Hematopoietic multipotent progenitor cell treated with erythropoietin and hydrocortisone succinate and interleukin-3 and kit ligand, for 17 days (in vitro differentiated cells): ENCODE results near the gene HSD17B2.
"Not testable (repeated sequence)": the region's sequence is repeated elsewhere in the genome, so short reads cannot be mapped to it uniquely, and the experiment has no call there.

ENCODE experiments used
- DNase-seq: peaks from one replicate; pipeline ENCODE4 v3.0.0-alpha.2; 2015; ENCODE audit warnings: low spot score

HSD17B2 gene

DNA sequence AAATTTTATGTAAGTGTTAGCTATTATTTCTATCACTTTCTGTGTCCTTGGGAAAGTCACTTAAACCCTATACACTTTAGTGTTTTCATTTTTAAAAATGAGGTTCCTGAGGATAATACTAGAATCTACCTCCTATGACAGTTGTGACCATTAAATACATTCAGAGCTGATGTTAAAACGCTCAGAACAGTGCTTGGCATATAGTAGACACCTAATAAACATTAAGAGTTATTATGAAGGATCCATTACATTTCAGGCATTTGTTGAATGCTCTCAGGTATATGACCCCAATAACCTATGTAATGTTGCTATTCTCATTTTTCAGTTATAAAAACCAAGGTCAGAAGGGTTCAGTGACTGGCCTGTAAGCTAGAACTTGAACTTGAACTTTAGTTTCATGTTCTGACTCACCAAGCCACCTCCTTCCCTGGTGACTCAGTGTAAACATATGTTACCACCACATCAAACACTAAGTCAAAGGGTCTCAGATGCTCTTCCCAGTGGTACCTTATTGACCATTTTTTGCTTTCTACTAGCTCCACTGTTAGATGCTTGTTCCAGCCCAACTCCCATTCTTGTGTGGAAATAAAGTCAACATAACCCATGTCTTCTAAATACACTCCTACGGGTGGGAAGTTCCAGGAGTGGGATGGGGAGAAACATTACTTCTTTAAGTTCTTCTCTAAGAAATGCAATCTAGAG is 47.6 kb downstream of the HSD17B2 start:
- no peak for DNase-seq

DNA sequence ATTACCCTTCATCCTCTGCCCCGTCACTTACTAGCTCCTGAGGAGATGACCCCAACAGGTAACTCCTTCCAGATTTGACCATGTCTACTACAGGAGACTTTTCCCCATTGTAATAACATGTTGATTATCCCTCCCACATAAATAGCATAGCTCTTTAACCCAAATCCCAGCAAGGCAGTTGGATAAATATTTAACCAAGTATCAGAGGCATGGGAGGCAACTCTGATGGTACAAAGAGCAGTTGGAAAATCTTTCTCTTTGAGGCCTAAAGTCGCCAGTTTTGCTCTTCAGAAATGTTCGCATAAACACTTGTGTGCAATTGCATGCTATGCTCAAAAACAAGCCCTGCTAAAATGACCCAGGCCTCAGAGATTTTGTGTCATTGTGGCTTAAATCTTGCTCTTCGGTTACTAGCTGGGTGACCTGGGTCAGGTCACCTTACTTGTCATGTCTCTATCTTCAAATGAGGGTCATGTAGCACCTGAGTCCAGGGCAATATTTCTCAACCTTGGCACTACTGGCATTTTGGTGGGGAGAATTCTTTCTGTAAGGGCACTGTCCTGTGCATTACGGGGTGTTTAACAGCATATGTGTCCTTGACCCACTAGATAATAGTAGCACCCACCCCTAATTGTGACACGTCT is 48.8 kb downstream of the HSD17B2 start:
- no peak for DNase-seq

DNA sequence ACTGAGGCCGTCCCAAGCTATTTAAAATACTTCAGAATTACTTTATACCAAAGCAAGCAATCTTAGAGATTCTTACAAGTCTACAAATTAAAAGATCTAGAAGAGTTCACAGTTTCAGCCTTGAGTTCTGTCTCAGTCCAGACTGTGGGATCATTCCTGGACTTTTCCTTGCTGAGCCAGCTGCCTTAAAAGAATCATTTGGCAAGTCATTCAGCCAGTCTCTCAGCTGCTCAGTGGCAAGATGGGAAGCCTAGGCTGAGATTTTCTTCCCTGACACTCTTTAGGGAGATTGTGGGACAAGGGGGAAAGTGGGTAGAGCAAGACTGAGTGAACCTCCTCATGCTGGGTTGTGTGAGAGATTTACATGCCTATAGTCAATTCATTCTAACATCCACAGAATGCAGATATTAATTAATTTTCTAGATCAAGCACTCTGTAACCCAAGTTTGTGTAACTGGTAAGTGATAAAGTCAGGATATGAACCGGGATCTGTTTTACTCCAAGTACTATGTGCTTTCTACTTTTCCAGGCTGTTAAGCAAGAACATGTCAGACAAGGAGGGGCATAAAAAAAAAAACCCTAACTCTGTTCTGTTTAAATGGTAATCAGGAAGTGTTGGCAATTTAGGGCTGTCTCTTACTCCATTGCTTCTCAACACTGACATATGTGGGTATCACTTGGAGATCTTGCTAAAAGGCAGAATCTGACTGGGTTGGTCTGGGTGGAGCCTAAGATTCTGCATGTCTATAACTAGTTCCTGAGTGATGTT is 50.1 kb downstream of the HSD17B2 start:
- no peak for DNase-seq

DNA sequence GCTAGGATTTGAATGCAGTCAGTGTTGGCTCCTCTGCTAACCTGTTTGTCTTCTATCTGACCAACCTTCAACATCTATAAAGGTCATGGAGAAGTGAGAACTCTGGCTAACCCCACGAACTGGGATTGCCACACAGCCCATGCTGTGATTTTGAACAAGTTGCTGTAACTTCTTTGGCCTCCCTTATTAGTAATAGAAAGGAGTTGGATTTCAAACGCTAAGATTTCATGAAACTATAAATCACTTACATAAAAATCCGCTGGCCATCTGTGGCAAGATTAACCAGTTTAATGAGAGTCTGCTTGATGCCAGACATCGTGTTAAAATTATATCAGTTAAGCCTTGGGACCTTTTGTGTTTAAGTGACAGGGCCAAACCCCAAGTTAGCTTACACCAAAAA is 53.4 kb downstream of the HSD17B2 start:
- DNase-seq, result no peak

DNA sequence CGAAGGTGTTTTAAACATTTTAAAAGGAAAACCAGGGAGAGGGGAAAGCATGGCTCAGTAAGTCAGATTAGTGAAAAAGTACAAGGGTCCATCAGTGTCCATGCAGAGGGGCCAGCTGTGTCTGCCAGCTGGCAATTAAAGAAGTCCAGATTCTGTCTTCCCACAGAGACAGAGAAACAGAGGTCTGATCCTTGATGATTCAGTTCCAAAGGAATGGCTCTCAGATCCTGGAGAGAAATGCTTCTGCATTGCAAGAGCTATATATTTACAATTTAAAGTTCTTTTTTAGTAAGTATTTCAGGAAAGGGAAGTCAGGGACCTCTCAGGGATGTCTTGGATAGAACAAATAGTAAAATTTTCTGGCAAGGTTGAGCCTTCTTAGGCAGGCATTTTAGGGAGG is 56.2 kb downstream of the HSD17B2 start:
- DNase-seq, result no peak

DNA sequence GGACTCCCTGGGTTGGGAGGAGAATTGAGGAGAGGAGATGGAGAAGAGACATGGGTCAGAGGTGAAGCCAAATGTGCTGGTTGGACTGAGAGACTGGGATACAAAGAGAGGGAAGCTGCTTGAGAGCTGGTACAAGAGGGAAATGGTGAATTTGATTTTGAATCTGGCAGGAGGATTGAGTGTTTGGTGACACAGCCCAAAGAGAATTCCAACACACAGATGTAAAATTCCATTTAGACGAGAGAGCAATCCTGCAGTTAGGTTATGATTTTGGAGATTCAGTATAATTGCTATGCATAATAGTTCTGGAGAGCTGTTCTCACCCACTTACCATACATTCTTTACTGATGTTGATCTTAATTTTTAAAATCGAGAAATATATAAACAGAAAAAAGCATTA is 57.7 kb downstream of the HSD17B2 start:
- DNase-seq, result no peak

DNA sequence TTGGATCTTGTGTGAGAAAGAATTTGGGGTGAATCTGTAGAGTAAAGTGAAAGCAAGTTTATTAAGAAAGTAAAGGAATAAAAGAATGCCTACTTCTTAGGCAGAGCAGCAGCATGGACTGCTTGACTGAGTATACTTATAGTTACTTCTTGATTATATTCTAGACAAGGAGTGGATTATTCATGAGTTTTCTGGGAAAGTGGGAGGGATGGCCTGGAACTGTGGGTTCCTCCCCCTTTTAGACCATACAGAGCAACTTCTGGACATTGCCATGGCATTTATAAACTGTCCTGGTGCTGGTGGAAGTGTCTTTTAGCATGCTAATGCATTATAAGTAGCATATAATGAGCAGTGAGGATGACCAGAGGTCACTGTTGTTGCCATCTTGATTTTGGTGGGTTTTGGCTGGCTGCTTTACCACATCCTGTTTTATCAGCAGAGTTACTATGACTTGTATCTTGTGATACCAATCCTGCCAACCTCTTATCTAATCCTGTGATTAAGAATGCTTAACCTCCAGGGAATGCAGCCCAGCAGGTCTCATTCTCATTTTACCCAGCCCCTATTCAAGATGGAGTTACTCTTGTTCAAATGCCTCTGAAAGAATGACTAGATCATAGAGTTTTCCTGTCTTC is 58.7 kb downstream of the HSD17B2 start:
- DNase-seq, result no peak

DNA sequence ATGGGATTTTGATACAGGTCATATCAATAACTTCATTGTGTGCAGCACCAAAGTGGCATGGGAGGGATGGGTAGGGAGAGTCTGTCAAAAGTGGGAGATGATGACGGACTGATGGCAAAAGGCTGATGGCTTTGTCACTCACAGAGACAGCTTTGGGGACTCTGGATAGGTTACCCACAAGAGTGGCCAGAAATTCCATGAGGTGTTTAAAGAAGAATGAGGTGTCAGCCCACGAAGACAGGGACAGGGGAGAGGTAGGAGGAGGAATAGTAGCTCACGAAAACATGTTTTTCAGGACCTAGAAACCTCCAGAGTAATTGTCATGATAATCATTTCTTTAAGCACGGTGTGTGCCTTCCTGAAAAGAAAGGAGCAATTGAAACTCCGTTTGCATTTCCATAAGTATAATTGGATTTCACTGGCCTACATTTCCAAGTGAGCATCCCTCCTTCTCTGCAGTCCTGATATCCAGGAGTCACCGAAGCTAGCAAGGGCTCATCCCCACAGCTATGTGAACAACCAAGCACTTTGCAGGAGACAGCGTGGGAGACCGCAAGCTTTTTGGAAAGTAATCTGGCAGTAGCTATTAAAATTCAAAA is 60.0 kb downstream of the HSD17B2 start:
- no peak for DNase-seq

DNA sequence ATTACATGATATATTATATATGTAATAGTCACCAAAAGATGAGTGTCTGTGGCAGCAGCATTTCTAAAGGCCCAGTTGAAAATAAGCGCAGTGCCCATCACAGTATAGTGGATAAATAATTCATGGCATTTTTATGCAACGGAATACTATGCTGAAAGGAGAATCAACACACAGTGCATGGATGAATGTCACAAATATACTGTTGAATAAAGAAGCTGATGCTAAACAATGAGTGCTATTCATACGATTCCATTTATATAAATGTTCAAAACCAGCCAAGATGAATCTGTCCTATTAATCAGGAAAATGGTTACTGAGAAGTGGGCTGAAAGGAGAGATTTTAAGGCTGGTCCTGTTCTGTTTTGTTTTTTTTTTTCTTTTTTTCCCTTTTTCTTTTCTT is 61.6 kb downstream of the HSD17B2 start:
- DNase-seq, result no peak

DNA sequence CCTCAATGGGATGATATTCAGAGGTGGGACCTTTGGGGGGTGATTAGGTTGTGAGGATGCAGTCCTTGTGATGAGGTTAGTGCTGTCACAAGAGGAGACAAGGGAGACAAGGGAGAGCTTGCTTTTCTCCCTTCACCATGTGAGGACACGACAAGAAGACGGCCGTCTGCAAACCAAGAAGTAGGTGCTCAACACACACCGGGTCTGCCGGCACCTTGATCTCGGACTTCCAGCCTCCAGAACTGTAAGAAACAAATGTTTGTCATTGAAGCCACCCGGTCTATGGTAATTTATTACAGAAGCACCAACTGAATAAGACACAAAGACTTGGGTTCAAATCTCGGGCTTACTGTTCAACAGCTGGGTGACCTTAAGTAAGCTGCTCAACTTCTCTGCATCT is 70.1 kb downstream of the HSD17B2 start:
- no peak for DNase-seq

DNA sequence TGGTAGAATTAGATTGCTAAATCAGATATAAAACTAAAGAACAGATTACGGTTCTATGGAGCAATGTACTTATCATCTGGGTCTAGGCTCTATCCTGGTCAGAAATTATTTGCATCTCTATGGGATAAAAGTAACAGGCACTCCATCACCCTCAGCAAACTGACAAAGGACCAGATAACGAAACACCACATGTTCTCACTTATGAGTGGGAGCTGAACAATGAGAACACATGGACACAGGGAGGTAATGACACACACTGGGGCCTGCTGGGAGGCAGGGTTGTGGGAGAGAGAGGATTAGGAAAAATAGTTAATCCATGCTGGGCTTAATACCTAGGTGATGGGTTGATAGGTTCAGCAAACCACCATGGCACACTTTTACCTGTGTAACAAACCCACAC is 73.0 kb downstream of the HSD17B2 start:
- DNase-seq, result no peak

DNA sequence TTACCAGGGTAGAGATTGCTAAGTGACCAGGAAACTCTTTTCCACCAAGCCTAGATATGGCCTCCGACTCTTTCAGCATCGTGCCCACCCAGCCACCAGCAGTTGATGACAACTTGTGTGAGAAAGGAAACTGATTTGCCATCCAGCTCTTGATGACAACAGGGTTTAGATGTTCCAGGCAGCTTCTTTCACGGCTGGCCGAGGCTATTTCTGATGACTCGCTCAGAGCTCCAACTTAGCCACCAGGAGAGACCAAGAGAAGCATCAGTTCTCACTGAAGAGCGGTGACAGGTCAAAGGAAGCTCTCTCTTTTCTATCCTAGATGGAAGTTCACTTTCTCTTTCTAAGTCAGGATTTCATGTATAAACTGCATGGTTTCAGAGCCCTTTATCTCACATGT is 73.7 kb downstream of the HSD17B2 start:
- DNase-seq, result no peak

DNA sequence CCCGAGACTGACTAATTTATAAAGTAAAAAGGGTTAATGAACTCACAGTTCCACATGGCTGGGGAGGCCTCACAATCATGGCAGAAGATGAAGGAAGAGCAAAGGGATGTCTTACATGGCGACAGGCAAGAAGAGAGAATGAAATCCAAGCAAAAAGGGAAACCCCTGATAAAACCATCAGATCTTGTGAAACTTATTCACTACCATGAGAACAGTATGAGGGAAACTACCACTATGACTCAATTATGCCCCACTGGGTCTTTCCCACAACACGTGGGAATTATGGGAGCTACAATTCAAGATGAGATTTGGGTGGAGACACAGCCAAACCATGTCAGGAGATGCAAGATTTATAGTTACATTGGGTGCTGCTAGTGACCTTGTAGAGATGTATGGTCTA is 74.2 kb downstream of the HSD17B2 start:
- DNase-seq, result not testable (repeated sequence)

DNA sequence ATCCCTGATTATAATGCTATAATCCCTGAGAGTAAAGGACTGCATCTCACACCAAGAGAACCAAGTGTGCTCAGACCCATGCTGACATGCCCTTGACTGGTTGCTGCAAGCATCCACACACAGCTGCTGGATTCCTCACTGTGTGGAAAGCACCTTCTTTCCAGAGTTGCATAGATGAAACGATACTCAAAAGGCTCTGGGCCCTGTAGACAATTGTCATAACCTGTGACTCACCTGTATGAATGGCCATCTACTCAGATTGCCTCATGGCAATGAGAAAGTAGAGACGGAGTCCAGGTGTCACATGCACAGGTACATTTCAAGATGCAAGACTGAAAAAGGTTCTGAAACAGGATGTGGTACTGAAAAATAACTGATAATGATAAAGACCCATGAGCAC is 76.9 kb downstream of the HSD17B2 start:
- no peak for DNase-seq

DNA sequence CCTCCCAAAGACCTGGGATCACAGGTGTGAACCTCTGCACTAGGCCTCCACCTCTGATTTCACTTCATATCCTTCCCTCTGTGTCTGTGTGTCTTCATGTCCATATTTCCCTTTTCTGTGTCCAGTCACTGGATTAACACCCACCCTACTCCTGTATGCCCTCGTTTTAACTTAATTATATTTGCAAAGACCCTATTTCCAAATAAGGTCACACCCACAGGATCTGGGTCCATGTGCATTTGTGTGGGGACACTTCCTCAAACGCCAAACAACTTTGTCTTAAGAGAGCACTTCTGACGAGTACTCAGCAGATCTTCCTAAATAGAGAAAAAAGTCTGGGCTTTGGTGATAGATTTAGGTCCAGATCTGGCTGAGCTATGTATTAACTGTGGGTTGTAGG is 78.7 kb downstream of the HSD17B2 start:
- no peak for DNase-seq

DNA sequence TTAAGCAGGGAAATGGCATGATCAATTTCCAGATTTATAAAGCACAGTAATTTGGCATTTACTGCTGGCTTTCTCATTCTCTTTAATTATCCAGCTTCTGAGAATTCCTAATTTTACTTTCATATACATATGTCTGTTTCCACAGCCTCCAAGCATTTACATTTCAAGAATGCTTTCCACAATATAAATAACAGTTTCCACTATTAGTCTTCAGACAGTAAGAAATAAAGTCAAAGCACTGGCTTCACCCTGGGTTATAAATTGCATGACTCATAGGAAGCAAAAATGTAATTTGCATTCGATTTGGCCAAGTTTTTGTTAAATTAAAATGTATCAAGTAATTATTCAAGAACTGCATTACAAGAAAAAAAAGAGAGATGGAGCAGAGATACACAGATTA is 81.5 kb downstream of the HSD17B2 start:
- DNase-seq, result no peak

DNA sequence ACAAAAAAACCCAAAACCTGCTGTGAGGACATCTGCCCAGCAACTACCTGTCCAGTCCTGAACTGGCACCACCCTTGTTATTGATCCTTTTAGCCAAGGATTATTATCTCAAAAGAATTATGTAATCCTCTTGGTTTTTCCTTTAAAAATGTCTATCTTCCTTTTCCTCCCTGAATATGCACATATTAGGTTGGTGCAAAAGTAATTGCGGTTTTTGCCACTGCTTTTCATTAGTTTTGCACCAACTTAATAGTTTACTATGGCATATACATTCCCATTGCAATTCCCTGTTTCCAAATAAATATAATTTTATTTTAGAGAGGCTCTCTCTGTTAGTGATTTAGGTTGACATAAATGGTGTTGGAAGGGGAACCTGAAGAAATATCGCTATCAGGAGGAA is 83.7 kb downstream of the HSD17B2 start:
- DNase-seq, result no peak

DNA sequence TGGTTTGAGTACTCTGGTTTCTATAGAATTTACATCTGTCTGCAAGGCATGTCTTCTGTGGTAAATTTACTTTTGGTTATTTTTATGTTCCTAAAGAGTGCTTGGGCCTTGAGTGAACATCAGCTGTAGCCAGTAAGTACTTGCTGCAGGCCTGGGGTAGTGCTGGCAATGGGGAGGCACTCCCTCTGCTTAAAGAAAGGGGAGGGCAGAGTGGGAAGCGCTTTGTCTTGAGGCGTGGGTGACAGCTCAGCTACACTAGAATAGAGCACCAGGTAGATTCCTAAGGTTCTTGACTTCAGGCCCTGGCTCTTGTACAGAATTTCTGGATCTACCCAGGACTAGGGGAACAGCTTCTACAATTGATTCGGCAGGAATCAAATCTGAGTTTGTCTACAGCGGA is 84.4 kb downstream of the HSD17B2 start:
- no peak for DNase-seq

DNA sequence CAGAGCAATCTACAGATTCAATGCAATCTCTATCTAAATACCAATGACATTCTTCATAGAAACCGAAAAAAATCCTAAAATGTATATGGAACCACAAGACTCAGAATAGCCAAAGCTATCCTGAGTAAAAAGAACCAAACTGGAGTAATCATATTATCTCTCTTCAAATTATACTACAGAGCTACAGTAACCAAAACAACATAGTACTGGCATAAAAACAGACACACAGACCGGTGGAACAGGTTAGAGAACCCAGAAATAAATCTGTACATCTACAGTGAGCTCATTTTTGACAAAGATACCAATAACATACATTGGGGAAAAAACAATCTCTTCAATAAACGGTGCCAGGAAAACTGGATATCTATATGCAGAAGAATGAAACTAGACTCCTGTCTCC is 89.6 kb downstream of the HSD17B2 start:
- DNase-seq, result no peak

DNA sequence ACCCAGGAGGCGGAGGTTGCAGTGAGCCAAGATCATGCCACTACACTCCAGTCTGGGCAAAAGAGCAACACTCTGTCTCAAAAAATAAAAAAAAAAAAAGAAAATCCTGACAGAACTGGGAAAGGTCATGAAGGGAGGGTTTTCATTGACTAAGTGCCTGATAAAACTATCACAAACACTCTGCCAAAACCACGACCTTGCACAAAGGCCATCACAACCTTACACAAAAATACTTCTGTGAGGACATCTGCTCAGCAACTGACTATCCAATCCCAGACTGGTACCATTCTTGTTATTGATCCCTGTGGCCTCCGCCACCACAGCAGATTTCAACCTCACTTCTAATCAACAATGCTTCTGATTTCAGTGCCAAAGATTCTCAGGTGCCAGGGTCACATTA is 94.8 kb downstream of the HSD17B2 start:
- no peak for DNase-seq

DNA sequence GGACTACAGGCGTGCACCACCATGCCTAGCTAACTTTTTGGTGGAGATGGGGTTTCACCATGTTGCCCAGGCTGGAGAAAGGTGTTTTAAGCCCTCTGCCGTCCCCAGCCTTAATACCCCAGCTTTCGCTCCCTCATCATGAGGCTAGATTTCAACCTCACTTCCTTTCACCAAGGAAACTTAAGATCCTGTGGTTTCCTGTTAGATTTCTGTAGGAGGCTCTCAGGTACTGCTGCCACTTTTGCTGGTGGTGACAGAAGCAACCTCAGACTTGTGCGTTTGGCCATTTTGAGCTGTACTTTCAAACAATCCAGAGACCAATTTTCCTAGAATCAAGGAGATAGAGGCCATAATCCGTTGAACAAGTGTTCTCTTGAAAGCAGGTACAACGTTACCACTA is 98.7 kb downstream of the HSD17B2 start:
- DNase-seq, result no peak

DNA sequence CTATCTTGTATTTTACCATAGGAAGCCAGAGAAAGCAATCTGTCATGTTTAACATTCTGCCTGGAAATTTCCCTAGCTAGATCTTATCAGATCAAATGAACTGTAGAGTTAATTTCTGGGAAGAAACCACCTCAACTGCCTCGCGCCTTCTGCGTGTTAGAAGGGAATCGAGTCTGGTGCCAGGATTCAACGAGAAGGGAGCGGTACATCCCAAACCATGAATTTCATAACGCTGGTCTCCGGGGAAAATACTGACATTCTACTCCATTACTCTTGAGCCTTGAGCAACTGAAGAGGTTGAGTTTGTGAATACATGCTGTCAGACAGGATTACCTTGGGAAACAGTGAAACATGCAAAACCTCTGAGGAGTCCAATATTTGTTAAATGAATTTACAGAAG is 99.8 kb downstream of the HSD17B2 start:
- DNase-seq, result no peak

DNA sequence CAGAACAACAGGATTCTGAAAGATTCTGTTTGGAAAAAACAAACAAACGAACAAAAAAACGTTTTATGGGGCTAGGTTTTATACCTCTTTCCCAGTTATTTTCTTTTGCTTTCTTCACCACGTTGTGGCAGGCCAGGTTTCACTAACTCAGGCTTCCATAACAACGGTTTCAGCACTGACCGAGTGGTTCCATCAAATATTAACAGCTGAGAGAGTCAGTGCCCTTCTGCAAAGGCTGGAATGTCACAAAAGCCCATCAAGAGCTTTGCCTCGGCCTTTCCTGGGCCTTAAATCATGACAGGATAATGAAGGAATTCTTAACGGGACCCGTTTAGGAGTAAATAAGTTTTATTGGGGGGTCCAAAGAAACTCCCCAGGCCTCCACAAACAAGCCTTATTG is 100.8 kb downstream of the HSD17B2 start:
- DNase-seq, result no peak
